ENCODE data around the gene KMT2C. TPM values are rescaled to one million over a fixed set of nuclear protein-coding genes. Genes with fewer than 3 reads are reported as not detected.

KMT2C gene
- total RNA-seq, 1 donor from 2014 or later: 99.0 TPM

GRCh38 chr7:152336754-152337368, 98.9 kb downstream of the KMT2C start:
- H3K27me3 ChIP-seq: no peaks in the 10 kb centered on the region
- no peak overlapping the region for H3K4me3 ChIP-seq
- no peak for DNase-seq
- no peak overlapping the region for H3K27ac ChIP-seq
- peak; percentile 91 for ATAC-seq
- TF ChIP-seq, protein P1, sequence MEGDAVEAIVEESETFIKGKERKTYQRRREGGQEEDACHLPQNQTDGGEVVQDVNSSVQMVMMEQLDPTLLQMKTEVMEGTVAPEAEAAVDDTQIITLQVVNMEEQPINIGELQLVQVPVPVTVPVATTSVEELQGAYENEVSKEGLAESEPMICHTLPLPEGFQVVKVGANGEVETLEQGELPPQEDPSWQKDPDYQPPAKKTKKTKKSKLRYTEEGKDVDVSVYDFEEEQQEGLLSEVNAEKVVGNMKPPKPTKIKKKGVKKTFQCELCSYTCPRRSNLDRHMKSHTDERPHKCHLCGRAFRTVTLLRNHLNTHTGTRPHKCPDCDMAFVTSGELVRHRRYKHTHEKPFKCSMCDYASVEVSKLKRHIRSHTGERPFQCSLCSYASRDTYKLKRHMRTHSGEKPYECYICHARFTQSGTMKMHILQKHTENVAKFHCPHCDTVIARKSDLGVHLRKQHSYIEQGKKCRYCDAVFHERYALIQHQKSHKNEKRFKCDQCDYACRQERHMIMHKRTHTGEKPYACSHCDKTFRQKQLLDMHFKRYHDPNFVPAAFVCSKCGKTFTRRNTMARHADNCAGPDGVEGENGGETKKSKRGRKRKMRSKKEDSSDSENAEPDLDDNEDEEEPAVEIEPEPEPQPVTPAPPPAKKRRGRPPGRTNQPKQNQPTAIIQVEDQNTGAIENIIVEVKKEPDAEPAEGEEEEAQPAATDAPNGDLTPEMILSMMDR (IDR thresholded peaks at IDR 0.05): peak; percentile 49
- intact Hi-C loops (cut with DNase I): no loop called here
- peaks cover 45% of the 10 kb centered on the region for H3K4me1 ChIP-seq
- H3K9me3 ChIP-seq: no peaks in the 10 kb centered on the region
- H3K36me3 ChIP-seq: no peaks in the 10 kb centered on the region

DNA sequence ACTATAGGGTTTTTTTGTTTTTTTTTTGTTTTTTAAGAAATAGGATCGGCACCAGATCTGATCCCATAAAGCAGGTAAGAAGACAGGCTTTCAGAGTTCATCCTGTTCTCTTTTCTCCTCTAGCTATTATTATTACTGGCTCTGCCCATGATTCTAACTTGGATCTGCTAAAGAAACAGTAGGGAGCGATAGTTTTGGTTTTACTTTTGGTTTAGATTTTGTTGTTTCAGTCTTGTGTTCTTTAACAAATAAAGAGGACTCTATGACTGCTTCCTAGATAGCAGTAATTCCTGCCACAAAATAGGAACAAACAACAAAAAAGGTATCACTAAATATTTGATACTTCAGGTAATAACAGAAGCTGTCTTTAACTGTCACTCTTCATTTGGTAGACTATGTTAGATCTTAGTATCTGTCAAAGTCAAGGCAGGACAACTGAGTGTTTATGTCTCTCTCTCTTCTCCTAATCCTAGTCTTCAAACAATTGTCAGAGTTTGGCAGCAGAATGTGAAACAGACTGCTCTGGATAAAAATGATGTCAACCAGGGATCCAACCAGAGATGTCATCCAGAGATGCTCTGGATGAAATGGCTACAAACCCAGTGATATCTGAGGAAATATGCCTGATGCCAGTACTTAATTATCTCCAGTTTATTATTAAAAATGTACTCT, 99.8 kb downstream of the KMT2C start:
- Histone ChIP-seq H3K27ac (peak overlapping the region; percentile 32), H3K4me3 (peak overlapping the region; percentile 19), H3K9me3 (no peaks in the 10 kb centered on the region), H3K27me3 (no peaks in the 10 kb centered on the region), H3K36me3 (no peaks in the 10 kb centered on the region), H3K4me1 (peaks cover 42% of the 10 kb centered on the region)
- peak; percentile 40 for ATAC-seq
- TF ChIP-seq, protein P1 (IDR thresholded peaks at IDR 0.05): no peak
- intact Hi-C loops (cut with DNase I): no loop called here
- no peak for DNase-seq

- ATAC-seq (no peak), DNase-seq (no peak)
- no peak overlapping the region for H3K4me3 ChIP-seq
- H3K9me3 ChIP-seq: no peaks in the 10 kb centered on the region
- TF ChIP-seq, protein P1 (IDR thresholded peaks at IDR 0.05): no peak
- H3K4me1 ChIP-seq: peaks cover 29% of the 10 kb centered on the region
- H3K36me3 ChIP-seq: peaks cover 23% of the 10 kb centered on the region
- intact Hi-C loops (cut with DNase I): no loop called here
- no peaks in the 10 kb centered on the region for H3K27me3 ChIP-seq
- H3K27ac ChIP-seq: no peak overlapping the region
Observed at GRCh38 chr7:152333134-152333533, 102.7 kb downstream of the KMT2C start.

GRCh38 chr7:152330827-152331226, 105.0 kb downstream of the KMT2C start:
- H3K4me3 ChIP-seq: no peak overlapping the region
- H3K4me1 ChIP-seq: peaks cover 14% of the 10 kb centered on the region
- H3K27ac ChIP-seq: no peak overlapping the region
- ATAC-seq (no peak), DNase-seq (no peak)
- no peaks in the 10 kb centered on the region for H3K9me3 ChIP-seq
- peaks cover 43% of the 10 kb centered on the region for H3K36me3 ChIP-seq
- TF ChIP-seq, protein P1 (IDR thresholded peaks at IDR 0.05): no peak
- intact Hi-C loops (cut with DNase I): no loop called here
- H3K27me3 ChIP-seq: no peaks in the 10 kb centered on the region

- intact Hi-C loops (cut with DNase I): no loop called here
Observed at GRCh38 chr7:152329469-152329868, 106.3 kb downstream of the KMT2C start.

More at GRCh38 chr7:152329469-152329868, 106.3 kb downstream of the KMT2C start:
- ATAC-seq (no peak), DNase-seq (no peak)
- Histone ChIP-seq H3K27me3 (no peaks in the 10 kb centered on the region), H3K27ac (no peak overlapping the region), H3K36me3 (peaks cover 47% of the 10 kb centered on the region), H3K4me1 (peaks cover under 1% of the 10 kb centered on the region), H3K4me3 (no peak overlapping the region), H3K9me3 (no peaks in the 10 kb centered on the region)
- TF ChIP-seq, protein P1 (IDR thresholded peaks at IDR 0.05): no peak
